MCF 10A (cell line): Measurements from ENCODE around the gene SCUBE1. TPM values are rescaled to one million over a fixed set of nuclear protein-coding genes. Genes with fewer than 3 reads are reported as not detected.

ENCODE experiments used
- BruUV-seq: library from RNA; stranded (reverse); fragments of 400-500 nt; replicated peaks from 2 replicates; lab custom pipeline; 2021; lab: Mats Ljungman, UMichigan
- CTCF ChIA-PET: fragments of 300-600 bp; sonication (Branson Sonifier 250); formaldehyde crosslinking; extraction: SDS; loops from one replicate; lab custom pipeline; 2021; ENCODE audit warnings: antibody characterized with exemption, inconsistent platforms; lab: Yijun Ruan, JAX
- POLR2A ChIA-PET: fragments of 300-600, 350-650 bp; sonication (Branson Sonifier 250); formaldehyde crosslinking; extraction: SDS; loops from one replicate; lab custom pipeline; 2020; ENCODE audit warnings: antibody characterized with exemption, inconsistent platforms; lab: Yijun Ruan, JAX
- DNase-seq: peaks from one replicate; pipeline ENCODE4 v3.0.0-alpha.2; 2018; ENCODE audit not compliant: unreplicated experiment
- H3K27ac Mint-ChIP-seq: one replicate; pipeline ENCODE4 v1.8.0; 2022; ENCODE audit warnings: mild to moderate bottlenecking, low read depth, mixed read lengths; ENCODE audit not compliant: unreplicated experiment
- H3K27me3 Mint-ChIP-seq: one replicate; pipeline ENCODE4 v1.8.0; 2022; ENCODE audit warnings: mixed read lengths; ENCODE audit not compliant: insufficient read depth, unreplicated experiment
- H3K36me3 Mint-ChIP-seq: one replicate; pipeline ENCODE4 v1.8.0; 2022; ENCODE audit warnings: mild to moderate bottlenecking, moderate library complexity, mixed read lengths; ENCODE audit not compliant: insufficient read depth, unreplicated experiment
- H3K4me1 Mint-ChIP-seq: one replicate; pipeline ENCODE4 v1.8.0; 2022; ENCODE audit warnings: mixed read lengths; ENCODE audit not compliant: insufficient read depth, unreplicated experiment
- H3K4me3 Mint-ChIP-seq: one replicate; pipeline ENCODE4 v1.8.0; 2022; ENCODE audit warnings: mild to moderate bottlenecking, moderate library complexity, mixed read lengths; ENCODE audit not compliant: unreplicated experiment
- H3K9me3 Mint-ChIP-seq: one replicate; pipeline ENCODE4 v1.8.0; 2022; ENCODE audit warnings: mixed read lengths; ENCODE audit not compliant: unreplicated experiment
- CTCF ChIP-seq: fragments of 200-600 bp; IDR thresholded peaks from one replicate; pipeline ENCODE4 v1.8.0; 2022; ENCODE audit warnings: antibody characterized with exemption, mild to moderate bottlenecking; ENCODE audit not compliant: unreplicated experiment
- intact Hi-C: fragments of 100-400 bp; cut with micrococcal nuclease; formaldehyde crosslinking; loops from 2 replicates; pipeline ENCODE4 v1.14.1; 2022
- total RNA-seq: library from RNA; stranded (reverse); gene quantifications from 2 replicates; pipeline ENCODE4 v1.2.3, GENCODE V29; 2022

SCUBE1 gene
- total RNA-seq, 1 experiment from 2014 or later, result not detected

DNA sequence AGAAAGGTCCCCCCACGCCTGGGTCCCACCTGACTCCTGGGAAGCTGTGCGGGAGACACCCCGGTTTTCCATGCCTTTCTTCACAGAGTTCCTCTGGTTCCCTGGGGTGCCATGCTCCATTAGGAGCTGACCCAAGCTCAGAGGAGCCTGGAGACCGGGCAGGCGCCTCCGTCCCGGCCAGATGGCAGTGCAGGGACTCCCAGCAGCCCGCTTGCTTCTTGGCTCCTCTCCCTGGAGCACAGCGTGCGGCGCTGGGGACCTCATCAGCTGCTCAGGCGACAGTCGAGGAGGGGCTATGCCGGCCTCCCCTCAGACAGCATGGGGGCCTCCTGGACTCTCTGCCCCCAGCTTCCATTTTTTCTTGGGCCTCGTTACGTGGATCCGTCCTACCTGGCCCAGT is 143.1 kb downstream of the SCUBE1 start:
- Mint-ChIP-seq H3K36me3 (no peaks in the 10 kb centered on the region), H3K27ac (no peak overlapping the region), H3K4me3 (no peak overlapping the region), H3K4me1 (peaks cover 10% of the 10 kb centered on the region), H3K9me3 (no peaks in the 10 kb centered on the region), H3K27me3 (no peaks in the 10 kb centered on the region)
- no TSS peak for BruUV-seq
- DNase-seq, result no peak
- POLR2A ChIA-PET, result no interaction called here
- no peak for TF ChIP-seq CTCF
- CTCF ChIA-PET, result no interaction called here
- intact Hi-C loops, result no loop called here

- H3K36me3 Mint-ChIP-seq, result no peaks in the 10 kb centered on the region
- DNase-seq, result no peak
- CTCF ChIA-PET, result interaction anchor here (0.6 kb wide), 1 partner anchor 1089 kb away, joined by 3 read pairs; no protein-coding TSS in a partner anchor
- H3K9me3 Mint-ChIP-seq, result no peaks in the 10 kb centered on the region
- no peaks in the 10 kb centered on the region for H3K27me3 Mint-ChIP-seq
- H3K4me1 Mint-ChIP-seq, result peaks cover 10% of the 10 kb centered on the region
- no peak for TF ChIP-seq CTCF
- BruUV-seq, result no TSS peak
- H3K4me3 Mint-ChIP-seq, result no peak overlapping the region
- no peak overlapping the region for H3K27ac Mint-ChIP-seq
- intact Hi-C loops, result no loop called here
- POLR2A ChIA-PET, result no interaction called here
Observed at GRCh38 chr22:43199541-43199940, 143.6 kb downstream of the SCUBE1 start.

DNA sequence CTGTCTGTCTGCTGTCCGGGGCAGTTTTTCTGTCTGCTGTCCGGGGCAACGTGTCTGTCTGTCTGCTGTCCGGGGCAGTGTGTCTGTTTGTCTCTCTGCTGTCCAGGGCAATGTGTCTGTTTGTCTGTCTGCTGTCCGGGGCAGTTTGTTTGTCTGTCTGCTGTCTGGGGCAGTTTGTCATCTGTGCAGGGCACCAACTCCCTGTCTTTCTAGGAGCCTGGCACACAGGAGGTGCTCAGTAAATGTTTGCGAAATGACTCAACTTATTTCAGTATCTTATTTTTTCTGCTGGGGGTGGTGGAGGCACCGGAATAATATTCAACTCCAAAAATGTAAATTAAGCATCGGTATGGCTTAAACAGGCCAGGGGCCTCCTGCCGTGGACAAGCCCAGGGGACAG is 144.2 kb downstream of the SCUBE1 start:
- no peaks in the 10 kb centered on the region for H3K27me3 Mint-ChIP-seq
- TF ChIP-seq CTCF, result no peak
- DNase-seq, result no peak
- ChIA-PET POLR2A (no interaction called here), CTCF (interaction anchor here (0.6 kb wide), 1 partner anchor 1090 kb away, joined by 3 read pairs; no protein-coding TSS in a partner anchor)
- no peak overlapping the region for H3K27ac Mint-ChIP-seq
- no peaks in the 10 kb centered on the region for H3K9me3 Mint-ChIP-seq
- H3K4me1 Mint-ChIP-seq, result peaks cover 10% of the 10 kb centered on the region
- no peaks in the 10 kb centered on the region for H3K36me3 Mint-ChIP-seq
- H3K4me3 Mint-ChIP-seq, result no peak overlapping the region
- intact Hi-C loops, result no loop called here
- no TSS peak for BruUV-seq

- no peak overlapping the region for H3K4me3 Mint-ChIP-seq
- DNase-seq, result no peak
- no peaks in the 10 kb centered on the region for H3K36me3 Mint-ChIP-seq
- no peaks in the 10 kb centered on the region for H3K27me3 Mint-ChIP-seq
- CTCF ChIA-PET, result interaction anchor here (0.6 kb wide), 1 partner anchor 150 kb away, joined by 3 read pairs; no protein-coding TSS in a partner anchor
- intact Hi-C loops, result no loop called here
- POLR2A ChIA-PET, result no interaction called here
- H3K9me3 Mint-ChIP-seq, result no peaks in the 10 kb centered on the region
- BruUV-seq, result no TSS peak
- no peak overlapping the region for H3K27ac Mint-ChIP-seq
- no peak for TF ChIP-seq CTCF
- H3K4me1 Mint-ChIP-seq, result peaks cover 10% of the 10 kb centered on the region
Observed at GRCh38 chr22:43198126-43198525, 145.0 kb downstream of the SCUBE1 start.
